ENCODE data around the gene FURIN.

Gene FURIN

DNA sequence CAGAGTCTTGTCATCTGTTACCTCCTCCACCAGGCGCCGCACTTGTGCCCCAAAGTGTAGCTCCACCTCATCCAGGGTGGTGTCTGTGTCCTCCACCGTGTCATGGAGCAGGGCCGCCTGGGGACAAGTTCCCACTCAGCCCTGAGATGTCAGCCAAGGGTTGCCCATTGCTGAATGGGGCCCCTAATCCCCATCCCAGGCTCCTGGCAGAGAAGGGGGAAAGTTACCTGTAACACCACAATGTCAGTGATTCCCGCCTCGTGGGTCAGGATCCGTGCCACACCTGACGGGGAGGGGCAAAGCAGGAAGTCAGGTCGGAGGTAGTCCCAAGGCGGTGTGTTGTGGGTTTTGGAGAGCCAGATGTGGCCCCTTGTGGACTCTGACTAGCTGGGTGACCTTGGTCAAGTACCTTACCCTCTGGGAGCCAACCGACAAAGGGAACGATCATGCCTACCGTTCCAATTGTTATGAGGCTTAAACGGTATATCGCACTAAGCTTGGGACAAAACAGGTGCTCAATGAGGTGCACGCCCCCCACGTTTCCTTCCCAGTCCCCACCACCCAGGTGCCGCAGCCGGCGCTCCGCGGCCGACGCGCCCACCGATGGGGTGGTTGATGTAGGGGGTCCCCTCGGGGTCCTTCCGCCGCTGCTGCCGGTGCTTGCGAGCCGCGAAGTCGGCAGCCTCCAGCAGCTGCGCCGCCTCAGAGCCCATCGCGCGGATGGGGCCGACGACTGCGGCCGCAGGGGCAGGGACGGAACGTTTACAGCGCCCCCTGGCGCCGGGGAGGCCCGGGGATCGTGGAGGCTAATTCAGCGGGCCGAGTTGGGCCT, 63.7 kb downstream of the FURIN start, which contains the start of gene HDDC3 (continued):
- TF ChIP-seq ZNF571 (tag by site-specific recombination; IDR thresholded peaks at IDR 0.05) = no peak
- TF ChIP-seq, protein P1, sequence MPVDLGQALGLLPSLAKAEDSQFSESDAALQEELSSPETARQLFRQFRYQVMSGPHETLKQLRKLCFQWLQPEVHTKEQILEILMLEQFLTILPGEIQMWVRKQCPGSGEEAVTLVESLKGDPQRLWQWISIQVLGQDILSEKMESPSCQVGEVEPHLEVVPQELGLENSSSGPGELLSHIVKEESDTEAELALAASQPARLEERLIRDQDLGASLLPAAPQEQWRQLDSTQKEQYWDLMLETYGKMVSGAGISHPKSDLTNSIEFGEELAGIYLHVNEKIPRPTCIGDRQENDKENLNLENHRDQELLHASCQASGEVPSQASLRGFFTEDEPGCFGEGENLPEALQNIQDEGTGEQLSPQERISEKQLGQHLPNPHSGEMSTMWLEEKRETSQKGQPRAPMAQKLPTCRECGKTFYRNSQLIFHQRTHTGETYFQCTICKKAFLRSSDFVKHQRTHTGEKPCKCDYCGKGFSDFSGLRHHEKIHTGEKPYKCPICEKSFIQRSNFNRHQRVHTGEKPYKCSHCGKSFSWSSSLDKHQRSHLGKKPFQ (tag by site-specific recombination; IDR thresholded peaks at IDR 0.05) = peak; percentile 45
- TF ChIP-seq, protein P2, sequence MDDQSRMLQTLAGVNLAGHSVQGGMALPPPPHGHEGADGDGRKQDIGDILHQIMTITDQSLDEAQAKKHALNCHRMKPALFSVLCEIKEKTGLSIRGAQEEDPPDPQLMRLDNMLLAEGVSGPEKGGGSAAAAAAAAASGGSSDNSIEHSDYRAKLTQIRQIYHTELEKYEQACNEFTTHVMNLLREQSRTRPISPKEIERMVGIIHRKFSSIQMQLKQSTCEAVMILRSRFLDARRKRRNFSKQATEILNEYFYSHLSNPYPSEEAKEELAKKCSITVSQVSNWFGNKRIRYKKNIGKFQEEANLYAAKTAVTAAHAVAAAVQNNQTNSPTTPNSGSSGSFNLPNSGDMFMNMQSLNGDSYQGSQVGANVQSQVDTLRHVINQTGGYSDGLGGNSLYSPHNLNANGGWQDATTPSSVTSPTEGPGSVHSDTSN (CRISPR knock-in tag; IDR thresholded peaks at IDR 0.05) = peak; percentile 76; the same call in 1 of the 2 replicates
- no peak for TF ChIP-seq ZNF560 (tag by site-specific recombination; IDR thresholded peaks at IDR 0.05; ENCODE audit: borderline replicate concordance)
- TF ChIP-seq, protein P3, sequence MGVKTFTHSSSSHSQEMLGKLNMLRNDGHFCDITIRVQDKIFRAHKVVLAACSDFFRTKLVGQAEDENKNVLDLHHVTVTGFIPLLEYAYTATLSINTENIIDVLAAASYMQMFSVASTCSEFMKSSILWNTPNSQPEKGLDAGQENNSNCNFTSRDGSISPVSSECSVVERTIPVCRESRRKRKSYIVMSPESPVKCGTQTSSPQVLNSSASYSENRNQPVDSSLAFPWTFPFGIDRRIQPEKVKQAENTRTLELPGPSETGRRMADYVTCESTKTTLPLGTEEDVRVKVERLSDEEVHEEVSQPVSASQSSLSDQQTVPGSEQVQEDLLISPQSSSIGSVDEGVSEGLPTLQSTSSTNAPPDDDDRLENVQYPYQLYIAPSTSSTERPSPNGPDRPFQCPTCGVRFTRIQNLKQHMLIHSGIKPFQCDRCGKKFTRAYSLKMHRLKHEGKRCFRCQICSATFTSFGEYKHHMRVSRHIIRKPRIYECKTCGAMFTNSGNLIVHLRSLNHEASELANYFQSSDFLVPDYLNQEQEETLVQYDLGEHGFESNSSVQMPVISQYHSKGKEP (tag by site-specific recombination; IDR thresholded peaks at IDR 0.05) = peak; percentile 38; the same call in 1 of the 2 replicates
- TF ChIP-seq ZNF660 (tag by site-specific recombination; IDR thresholded peaks at IDR 0.05) = peak; percentile 94
- peak; percentile 80 for TF ChIP-seq KLF9 (tag by site-specific recombination; IDR thresholded peaks at IDR 0.05; ENCODE audit: low read depth)
- no peak for TF ChIP-seq GLI2 (tag by site-specific recombination; IDR thresholded peaks at IDR 0.05; ENCODE audit: borderline replicate concordance, low read depth)

DNA sequence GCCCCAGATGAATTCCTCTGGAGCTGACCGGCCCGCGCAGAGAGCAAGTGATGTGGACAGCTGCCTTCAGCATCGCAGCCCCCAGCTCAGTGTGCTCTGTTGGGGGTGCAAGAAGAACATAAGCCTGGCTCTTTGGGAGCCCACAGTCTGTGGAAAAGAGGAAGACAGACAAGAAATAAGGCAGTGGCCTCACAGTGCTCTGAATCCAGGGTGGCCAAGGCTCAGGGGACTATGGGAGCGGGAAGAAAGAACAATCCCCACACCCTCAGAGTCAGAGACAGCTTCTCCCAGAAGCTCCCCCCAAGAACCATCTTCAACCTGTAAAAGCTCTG, 64.2 kb downstream of the FURIN start:
- H3K4me3 ChIP-seq (ENCODE audit: low read depth, low read length) = no peak overlapping the region; the same call in 1 of the 2 replicates
- peaks cover 10 to 15% of the 10 kb centered on the region in 2 experiments; a peak in 2 of 3 replicates for H3K36me3 ChIP-seq (ENCODE audit: control insufficient read depth in 2 of 2, insufficient read depth in 1 of 2, low read length in 2 of 2)
- H3K27ac ChIP-seq (ENCODE audit: extremely low read depth, low read depth, low read length) = peak overlapping the region; percentile 2; the same call in 1 of the 2 replicates
- no peaks in the 10 kb centered on the region for H3K9me3 ChIP-seq (ENCODE audit: control insufficient read depth, insufficient read depth, low read depth, low read length)
- 0 out of 2 replicates have a peak, but pooled peaks cover 2% of the 10 kb centered on the region for H3K4me1 ChIP-seq (ENCODE audit: control insufficient read depth, insufficient read depth, low read length)
- POLR2A ChIA-PET = interaction anchor here (0.5 to 11.4 kb wide), 14 partner anchors 9 to 1900 kb away, joined by 3 to 179 read pairs (median 4); partner anchors contain the start of genes BLM, MAN2A2, RCCD1 and VPS33B
- no peak for TF ChIP-seq ZNF324 (tag by site-specific recombination; IDR thresholded peaks at IDR 0.05)
- TF ChIP-seq ZNF529 (tag by site-specific recombination; IDR thresholded peaks at IDR 0.05; ENCODE audit: insufficient replicate concordance) = no peak
- TF ChIP-seq, protein P4, sequence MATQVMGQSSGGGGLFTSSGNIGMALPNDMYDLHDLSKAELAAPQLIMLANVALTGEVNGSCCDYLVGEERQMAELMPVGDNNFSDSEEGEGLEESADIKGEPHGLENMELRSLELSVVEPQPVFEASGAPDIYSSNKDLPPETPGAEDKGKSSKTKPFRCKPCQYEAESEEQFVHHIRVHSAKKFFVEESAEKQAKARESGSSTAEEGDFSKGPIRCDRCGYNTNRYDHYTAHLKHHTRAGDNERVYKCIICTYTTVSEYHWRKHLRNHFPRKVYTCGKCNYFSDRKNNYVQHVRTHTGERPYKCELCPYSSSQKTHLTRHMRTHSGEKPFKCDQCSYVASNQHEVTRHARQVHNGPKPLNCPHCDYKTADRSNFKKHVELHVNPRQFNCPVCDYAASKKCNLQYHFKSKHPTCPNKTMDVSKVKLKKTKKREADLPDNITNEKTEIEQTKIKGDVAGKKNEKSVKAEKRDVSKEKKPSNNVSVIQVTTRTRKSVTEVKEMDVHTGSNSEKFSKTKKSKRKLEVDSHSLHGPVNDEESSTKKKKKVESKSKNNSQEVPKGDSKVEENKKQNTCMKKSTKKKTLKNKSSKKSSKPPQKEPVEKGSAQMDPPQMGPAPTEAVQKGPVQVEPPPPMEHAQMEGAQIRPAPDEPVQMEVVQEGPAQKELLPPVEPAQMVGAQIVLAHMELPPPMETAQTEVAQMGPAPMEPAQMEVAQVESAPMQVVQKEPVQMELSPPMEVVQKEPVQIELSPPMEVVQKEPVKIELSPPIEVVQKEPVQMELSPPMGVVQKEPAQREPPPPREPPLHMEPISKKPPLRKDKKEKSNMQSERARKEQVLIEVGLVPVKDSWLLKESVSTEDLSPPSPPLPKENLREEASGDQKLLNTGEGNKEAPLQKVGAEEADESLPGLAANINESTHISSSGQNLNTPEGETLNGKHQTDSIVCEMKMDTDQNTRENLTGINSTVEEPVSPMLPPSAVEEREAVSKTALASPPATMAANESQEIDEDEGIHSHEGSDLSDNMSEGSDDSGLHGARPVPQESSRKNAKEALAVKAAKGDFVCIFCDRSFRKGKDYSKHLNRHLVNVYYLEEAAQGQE (tag by site-specific recombination; IDR thresholded peaks at IDR 0.05) = peak; percentile 65
- TF ChIP-seq SP7 (tag by site-specific recombination; IDR thresholded peaks at IDR 0.05) = 0 out of 2 replicates have a peak, but pooled peaks have one; percentile 4
- TF ChIP-seq ZNF701 (tag by site-specific recombination; IDR thresholded peaks at IDR 0.05) = 0 out of 2 replicates have a peak, but pooled peaks have one; percentile 28
- TF ChIP-seq ZNF501 (tag by site-specific recombination; IDR thresholded peaks at IDR 0.05) = 0 out of 2 replicates have a peak, but pooled peaks have one; percentile 11
- CTCF ChIA-PET = interaction anchor here (0.6 to 11.7 kb wide), 48 partner anchors 9 to 1770 kb away, joined by 3 to 163 read pairs (median 5); partner anchors contain the start of genes MAN2A2, RCCD1 and VPS33B

All from HEK293 (cell line).